Measurements from ENCODE around the gene PER2. TPM values are rescaled to one million over a fixed set of nuclear protein-coding genes. Genes with fewer than 3 reads are reported as not detected.
A peak's percentile ranks its signal among the peaks of the same experiment; 100 is the strongest.

Gene PER2
- total and polyA plus RNA-seq, 9 of the 15 experiments (the other 6 are each of a cell fraction or from before 2014, with no cell fraction given) = 1.1 to 10.3 (median 2.9) TPM

- TF ChIP-seq, protein P1, sequence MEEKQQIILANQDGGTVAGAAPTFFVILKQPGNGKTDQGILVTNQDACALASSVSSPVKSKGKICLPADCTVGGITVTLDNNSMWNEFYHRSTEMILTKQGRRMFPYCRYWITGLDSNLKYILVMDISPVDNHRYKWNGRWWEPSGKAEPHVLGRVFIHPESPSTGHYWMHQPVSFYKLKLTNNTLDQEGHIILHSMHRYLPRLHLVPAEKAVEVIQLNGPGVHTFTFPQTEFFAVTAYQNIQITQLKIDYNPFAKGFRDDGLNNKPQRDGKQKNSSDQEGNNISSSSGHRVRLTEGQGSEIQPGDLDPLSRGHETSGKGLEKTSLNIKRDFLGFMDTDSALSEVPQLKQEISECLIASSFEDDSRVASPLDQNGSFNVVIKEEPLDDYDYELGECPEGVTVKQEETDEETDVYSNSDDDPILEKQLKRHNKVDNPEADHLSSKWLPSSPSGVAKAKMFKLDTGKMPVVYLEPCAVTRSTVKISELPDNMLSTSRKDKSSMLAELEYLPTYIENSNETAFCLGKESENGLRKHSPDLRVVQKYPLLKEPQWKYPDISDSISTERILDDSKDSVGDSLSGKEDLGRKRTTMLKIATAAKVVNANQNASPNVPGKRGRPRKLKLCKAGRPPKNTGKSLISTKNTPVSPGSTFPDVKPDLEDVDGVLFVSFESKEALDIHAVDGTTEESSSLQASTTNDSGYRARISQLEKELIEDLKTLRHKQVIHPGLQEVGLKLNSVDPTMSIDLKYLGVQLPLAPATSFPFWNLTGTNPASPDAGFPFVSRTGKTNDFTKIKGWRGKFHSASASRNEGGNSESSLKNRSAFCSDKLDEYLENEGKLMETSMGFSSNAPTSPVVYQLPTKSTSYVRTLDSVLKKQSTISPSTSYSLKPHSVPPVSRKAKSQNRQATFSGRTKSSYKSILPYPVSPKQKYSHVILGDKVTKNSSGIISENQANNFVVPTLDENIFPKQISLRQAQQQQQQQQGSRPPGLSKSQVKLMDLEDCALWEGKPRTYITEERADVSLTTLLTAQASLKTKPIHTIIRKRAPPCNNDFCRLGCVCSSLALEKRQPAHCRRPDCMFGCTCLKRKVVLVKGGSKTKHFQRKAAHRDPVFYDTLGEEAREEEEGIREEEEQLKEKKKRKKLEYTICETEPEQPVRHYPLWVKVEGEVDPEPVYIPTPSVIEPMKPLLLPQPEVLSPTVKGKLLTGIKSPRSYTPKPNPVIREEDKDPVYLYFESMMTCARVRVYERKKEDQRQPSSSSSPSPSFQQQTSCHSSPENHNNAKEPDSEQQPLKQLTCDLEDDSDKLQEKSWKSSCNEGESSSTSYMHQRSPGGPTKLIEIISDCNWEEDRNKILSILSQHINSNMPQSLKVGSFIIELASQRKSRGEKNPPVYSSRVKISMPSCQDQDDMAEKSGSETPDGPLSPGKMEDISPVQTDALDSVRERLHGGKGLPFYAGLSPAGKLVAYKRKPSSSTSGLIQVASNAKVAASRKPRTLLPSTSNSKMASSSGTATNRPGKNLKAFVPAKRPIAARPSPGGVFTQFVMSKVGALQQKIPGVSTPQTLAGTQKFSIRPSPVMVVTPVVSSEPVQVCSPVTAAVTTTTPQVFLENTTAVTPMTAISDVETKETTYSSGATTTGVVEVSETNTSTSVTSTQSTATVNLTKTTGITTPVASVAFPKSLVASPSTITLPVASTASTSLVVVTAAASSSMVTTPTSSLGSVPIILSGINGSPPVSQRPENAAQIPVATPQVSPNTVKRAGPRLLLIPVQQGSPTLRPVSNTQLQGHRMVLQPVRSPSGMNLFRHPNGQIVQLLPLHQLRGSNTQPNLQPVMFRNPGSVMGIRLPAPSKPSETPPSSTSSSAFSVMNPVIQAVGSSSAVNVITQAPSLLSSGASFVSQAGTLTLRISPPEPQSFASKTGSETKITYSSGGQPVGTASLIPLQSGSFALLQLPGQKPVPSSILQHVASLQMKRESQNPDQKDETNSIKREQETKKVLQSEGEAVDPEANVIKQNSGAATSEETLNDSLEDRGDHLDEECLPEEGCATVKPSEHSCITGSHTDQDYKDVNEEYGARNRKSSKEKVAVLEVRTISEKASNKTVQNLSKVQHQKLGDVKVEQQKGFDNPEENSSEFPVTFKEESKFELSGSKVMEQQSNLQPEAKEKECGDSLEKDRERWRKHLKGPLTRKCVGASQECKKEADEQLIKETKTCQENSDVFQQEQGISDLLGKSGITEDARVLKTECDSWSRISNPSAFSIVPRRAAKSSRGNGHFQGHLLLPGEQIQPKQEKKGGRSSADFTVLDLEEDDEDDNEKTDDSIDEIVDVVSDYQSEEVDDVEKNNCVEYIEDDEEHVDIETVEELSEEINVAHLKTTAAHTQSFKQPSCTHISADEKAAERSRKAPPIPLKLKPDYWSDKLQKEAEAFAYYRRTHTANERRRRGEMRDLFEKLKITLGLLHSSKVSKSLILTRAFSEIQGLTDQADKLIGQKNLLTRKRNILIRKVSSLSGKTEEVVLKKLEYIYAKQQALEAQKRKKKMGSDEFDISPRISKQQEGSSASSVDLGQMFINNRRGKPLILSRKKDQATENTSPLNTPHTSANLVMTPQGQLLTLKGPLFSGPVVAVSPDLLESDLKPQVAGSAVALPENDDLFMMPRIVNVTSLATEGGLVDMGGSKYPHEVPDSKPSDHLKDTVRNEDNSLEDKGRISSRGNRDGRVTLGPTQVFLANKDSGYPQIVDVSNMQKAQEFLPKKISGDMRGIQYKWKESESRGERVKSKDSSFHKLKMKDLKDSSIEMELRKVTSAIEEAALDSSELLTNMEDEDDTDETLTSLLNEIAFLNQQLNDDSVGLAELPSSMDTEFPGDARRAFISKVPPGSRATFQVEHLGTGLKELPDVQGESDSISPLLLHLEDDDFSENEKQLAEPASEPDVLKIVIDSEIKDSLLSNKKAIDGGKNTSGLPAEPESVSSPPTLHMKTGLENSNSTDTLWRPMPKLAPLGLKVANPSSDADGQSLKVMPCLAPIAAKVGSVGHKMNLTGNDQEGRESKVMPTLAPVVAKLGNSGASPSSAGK (IDR thresholded peaks at IDR 0.05) = 0 out of 2 replicates have a peak, but pooled peaks have one; percentile 49
- TF ChIP-seq, protein P2, sequence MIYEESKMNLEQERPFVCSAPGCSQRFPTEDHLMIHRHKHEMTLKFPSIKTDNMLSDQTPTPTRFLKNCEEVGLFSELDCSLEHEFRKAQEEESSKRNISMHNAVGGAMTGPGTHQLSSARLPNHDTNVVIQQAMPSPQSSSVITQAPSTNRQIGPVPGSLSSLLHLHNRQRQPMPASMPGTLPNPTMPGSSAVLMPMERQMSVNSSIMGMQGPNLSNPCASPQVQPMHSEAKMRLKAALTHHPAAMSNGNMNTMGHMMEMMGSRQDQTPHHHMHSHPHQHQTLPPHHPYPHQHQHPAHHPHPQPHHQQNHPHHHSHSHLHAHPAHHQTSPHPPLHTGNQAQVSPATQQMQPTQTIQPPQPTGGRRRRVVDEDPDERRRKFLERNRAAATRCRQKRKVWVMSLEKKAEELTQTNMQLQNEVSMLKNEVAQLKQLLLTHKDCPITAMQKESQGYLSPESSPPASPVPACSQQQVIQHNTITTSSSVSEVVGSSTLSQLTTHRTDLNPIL (CRISPR knock-in tag; IDR thresholded peaks at IDR 0.05) = no peak
- TF ChIP-seq ETS2 (tag; IDR thresholded peaks at IDR 0.05; ENCODE audit: borderline replicate concordance, poor library complexity, severe bottlenecking) = no peak
- no peak for TF ChIP-seq ZFP36 (IDR thresholded peaks at IDR 0.05; ENCODE audit: low read depth, low read length, partially characterized antibody)
- TF ChIP-seq ZNF253 (CRISPR knock-in tag; conservative IDR thresholded peaks at IDR 0.05) = no peak
- TF ChIP-seq MEF2D (tag; conservative IDR thresholded peaks at IDR 0.05; ENCODE audit: low read depth) = no peak
- no peak for TF ChIP-seq SMC3 (conservative IDR thresholded peaks at IDR 0.05; ENCODE audit: insufficient read depth, low read depth, low read length)
- TF ChIP-seq MLLT1 (IDR thresholded peaks at IDR 0.05) = peak in 1 of 2 experiments; percentile 76; a peak in 1 of 4 replicates
- TF ChIP-seq ZNF780A (CRISPR knock-in tag; IDR thresholded peaks at IDR 0.05) = no peak
- TF ChIP-seq HCFC1 (IDR thresholded peaks at IDR 0.05; ENCODE audit: low read depth, low read length) = no peak
- no peak for TF ChIP-seq FOXA1 (IDR thresholded peaks at IDR 0.05; ENCODE audit: borderline replicate concordance)
- peak; percentile 93 for TF ChIP-seq SOX6 (IDR thresholded peaks at IDR 0.05)
Measured at GRCh38 chr2:238203973-238204683, 84.3 kb downstream of the PER2 start (continued).

All from K562 (cell line).